GM19035 (cell line): ENCODE measurements around the gene BCOR.

Experiments used
- ATAC-seq: cut with Tn5 transposase; IDR thresholded peaks from one replicate; pipeline ENCODE4 v1.9.1; 2021; ENCODE audit not compliant: unreplicated experiment

BCOR gene

DNA sequence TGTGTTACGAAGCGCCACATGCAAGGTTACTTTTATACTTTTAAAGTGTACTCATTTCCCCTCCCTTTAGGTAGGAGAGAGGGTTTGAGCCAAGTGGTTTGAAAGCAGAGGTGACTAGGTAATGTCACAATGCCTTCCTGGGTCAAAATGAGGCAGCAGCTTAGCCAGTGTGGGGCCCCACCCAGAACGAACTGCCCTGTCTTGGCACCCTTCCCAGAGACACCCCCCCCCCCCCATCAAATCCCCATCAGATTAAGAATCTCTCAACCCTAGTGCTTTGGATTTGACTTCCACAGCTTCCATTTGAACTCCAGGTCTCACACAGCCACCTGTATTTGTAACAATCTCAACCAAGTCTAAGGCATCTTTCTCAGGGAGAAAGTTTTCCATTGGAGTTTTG lies 31.1 kb downstream of the BCOR start:
- no peak for ATAC-seq

DNA sequence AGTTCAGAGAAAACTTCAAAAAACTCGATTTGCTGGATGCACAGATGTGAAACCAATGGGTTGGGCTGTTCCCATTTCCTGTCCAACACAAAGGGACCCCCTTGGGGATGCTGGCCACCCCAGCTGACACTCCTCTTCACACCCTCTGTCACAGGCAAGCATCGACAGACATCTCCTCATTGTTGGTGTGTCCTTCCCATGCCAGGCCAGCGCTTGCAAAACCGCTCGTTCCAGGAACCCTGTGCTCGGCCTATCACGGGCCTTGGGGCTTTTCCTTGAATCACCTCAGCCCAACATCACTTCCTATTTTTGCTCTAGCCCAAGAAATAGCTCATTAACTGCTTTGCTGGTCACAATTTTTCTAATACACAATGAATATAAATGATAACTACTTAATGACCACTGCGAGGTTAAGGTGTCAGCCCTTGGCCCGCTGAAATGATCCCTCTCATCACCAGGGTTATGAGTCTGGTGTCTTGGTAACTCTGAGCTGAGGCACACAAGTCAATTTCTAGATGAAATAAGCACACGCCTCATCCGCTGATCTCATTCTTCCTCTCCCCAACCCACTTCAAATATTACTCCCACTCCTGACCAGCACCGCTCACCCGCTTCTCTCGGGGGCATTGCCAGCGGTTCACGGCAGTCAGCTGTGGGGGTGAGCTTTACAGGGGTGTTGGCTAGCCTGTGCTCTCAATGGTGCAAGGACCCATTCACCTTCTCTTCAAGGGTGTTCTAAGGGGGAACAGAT lies 32.3 kb downstream of the BCOR start:
- ATAC-seq: no peak

DNA sequence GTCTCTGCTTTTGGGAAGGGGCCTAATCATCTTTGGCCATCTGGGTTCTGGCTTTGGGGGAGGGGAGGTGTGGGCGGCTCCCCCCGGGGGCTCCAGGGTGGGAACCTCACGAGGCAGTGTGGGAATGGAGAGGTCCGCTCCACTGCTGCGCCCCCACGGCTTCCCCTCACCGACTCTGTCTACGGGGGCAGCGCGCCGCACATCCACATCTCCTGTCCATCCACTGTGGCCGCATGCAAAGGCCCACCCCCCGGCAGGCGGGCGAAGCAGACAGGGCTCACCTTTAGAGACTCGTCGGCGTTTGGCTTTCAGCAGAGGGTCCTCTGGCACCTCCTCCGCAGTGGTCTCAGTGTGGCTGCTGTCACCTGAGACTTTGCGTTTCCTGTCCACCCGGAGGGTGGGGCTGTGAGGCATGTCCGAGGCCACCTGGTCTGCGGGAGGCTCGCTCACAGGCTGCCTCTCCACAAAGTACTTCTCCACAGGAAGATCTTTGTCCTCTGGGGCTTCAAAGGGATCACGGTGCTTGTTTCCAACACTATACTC lies 33.6 kb downstream of the BCOR start:
- no peak for ATAC-seq

DNA sequence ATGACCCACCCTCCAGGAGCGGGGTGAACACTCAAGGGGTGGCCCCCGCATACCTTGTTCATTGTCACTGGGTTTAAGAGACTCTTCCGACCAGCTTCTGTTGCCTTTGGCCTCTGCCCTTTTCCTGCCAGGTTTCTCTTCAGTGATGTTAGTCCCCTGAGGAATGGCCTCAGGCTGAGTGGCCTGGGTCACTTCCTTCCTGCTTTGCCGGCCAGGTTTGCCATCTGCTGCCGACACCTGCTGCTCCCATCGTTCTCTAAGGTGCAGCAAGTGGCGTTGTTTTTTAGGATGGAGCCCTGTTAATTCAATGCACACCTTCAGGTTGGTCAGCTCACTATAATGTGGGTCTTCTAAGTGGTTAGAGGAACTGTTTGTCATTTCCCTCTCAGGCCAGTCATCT lies 34.2 kb downstream of the BCOR start:
- no peak for ATAC-seq

DNA sequence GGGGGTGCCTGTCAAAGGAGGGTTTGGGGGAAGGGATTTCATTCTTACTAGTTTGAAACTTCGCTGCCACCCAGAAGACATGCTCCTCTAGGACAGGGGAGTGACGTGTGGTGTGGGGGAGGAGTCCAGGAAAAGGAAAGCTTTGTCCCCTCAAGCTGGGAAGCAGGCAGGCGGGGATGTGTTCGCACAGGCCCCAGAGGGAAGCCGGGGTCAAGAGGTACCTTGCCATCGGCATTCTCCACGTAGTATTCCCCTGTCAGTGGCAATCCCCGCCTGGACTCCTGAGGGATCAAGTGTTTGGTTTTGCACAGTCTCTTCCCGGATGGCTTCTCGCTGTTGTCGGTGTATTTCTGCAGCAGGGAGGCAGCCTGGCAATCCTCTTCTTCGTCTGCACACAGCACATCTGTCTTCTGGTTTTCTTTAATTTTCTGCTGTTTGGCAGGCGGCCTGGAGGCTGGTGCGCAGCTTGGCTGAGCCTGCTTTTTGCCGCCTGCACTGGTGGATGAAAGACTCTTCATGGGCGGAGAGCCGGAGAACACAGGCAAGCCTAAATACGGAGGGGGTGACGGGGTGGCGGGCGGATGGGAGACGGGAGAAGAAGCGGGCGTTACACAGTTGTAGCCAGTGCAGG lies 35.1 kb downstream of the BCOR start:
- ATAC-seq: no peak

DNA sequence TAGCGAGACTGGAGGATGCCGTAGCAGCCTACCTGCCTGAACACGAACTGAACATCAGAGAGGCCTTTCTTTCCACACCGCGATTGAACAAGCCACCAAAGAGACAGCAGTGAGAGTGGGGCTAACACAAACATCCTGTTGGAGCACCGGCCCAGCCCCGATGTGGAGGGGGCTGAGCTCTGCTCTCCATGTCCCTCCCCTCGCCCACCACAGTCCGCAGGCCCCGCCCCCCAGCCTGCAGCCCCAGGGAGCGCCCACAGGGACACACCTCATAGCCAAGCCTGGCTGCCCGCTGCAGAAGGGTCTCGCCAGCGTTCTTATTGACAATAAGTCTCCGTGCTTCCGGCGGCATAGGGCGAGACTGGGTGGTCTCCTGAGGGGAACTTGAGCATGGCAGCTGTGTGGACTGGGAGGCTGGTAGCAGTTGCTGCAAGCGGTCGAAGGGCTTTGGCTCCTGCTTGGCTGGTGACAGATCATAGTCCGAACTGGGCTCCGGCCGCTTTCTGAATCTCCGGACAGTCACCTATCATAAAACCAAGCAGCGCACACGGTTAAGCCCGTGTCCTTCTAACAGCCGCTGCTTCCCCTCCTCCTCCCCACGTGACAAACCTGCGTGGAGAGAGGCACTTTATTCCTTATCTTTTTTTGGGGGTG lies 35.8 kb downstream of the BCOR start:
- ATAC-seq: no peak

DNA sequence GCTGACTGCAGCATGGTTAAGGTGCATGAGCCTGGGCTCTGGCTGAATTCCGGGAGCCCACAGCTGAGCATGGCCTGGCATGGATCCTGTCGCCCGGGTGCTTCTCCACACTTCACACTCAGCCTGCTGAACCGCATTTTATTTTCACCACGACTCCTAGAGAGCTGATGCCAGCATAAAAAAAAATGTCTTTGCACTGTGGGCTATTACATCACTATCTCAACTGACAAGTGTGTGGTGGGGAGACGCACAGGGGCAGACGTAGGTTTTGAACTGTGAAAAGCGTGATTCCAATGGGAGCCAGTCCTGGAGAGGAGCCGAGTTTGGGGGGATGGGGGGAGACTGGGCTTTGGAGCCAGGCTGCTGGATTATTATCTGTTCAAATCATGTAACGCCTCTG lies 36.8 kb downstream of the BCOR start:
- ATAC-seq: no peak

DNA sequence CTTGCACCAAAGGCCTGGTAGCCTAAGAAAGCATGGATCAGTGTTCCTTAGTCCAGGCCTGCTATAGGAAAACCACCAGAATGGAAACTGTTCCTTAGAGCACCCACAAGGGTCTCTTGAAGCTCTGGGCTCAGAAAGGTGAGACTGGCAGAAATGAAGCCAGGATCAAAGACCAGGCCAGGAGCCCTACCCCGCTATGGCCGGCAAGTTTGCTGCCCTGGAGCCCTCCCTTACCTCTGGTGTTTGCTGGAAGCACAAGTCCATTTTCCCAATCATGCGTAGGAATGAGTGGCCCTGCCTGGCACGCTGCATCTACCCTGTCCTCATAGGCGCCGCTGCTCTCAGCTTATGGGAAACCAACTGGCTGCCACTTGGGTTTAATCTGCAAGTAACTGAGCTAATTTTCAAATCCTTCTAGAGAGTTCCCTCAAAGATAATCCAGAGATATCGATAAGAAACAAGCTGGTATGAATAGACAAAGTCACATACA lies 37.4 kb downstream of the BCOR start:
- no peak for ATAC-seq

DNA sequence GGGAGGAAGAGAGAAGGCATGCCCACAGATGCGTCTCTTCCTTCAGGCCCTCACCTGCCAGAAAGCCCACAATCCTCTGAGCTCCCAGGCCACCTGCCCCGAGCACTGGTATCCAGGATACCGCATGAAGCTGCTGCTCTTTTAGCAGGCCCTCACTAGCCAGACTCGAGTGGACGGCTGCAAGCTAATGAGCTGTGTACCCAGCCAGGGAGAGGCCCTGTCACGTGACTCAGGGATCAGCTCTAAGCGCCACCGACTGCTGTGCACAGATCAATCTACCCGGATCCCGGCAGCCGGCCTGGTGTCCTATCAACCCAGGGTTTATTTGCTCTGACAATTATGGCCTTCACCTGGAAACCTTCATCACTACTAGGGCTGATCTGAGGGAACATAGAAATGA lies 39.0 kb downstream of the BCOR start:
- ATAC-seq: no peak

DNA sequence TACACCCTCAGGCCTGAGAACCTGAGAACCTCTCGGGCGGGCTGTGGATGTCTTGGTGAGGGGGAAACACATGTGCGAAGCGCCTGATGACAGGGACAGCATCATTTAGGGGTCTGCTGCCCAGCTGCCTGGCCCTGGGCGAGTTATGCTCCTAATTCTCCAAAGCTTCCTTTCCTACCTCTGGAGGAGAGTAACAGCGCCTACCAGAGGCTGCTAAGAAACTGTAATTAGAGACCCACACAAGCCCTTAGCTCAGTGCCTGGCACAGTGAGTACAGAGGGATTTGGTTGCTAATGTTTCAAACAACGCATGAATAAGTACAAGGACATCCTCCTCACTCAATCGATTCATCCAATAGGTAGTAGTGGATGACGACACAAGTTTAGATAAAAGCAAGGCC lies 40.4 kb downstream of the BCOR start:
- ATAC-seq: no peak

DNA sequence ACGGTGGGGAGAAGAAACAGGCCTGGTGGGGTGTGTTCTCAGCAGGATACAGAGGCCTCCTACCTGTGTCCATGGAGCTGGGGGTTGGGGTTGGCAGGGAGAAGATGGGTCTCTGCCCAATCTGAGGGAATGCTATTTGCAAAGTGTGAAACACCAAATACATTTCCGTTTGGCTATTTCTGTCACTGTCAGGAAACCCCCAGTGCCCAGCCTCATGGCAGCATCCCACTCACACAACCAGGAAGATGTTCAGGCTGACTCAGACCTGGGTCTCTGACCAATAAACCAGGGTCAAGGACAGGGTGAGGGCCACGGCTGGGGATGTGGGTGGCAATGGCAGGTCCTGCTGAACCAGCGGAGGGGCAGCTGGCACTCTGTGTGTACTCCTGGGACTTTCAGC lies 41.3 kb downstream of the BCOR start:
- no peak for ATAC-seq

DNA sequence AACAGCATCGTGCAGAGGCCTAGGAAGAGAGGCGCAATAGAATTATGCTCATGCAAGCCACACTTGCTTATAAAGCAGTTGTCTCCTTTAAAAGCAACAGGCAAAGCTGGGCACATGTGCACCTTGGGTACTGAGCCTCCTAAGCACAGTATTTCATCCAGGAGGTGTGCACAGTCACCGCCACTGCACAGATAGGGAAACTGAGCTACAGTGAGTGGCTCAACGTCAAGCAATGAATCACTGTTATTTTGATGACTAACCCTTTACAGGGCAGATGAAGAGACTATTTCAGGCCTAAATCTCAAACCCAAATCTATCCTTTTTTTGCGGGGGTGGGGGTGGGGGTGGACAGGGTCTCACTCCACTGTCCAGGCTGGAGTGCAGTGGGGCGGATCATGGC lies 42.3 kb downstream of the BCOR start:
- no peak for ATAC-seq

DNA sequence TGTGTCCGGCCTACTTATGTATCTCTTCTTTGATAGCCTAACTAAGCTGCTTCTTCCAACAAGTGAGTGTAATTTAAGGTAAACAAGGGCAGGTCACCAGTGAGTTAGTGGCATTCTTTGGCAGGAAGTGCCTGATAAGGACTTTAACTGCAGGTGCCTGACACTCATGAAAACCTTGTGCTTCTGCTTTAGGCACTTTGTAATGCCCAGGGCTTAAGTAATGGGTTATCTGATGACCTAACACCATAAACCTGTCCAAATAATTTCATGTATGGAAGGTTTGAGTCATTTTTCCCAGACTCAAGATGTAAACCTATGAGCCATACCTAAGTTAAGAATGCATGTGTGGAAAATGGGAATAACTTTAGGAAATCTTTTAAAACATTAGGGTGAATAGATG lies 43.0 kb downstream of the BCOR start:
- ATAC-seq: no peak

DNA sequence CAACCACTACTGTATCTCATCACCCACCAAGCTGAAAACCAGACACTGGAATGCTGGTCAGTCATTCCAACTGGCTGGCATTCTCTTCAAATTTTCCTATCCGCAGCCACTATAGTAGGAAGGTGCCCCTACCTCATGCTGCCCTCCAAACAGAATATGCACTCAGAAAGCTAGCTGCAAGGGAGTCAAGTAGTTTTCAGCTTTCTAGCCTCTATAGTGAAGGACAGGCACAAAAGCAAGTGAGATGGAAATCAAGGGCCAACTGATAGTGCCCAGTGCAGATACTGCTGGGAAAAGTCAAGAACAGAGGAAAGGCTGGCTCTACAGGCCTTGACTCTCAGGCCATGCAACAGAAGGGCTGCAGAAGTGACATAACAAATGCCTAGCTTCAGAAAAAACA lies 47.2 kb downstream of the BCOR start:
- no peak for ATAC-seq

DNA sequence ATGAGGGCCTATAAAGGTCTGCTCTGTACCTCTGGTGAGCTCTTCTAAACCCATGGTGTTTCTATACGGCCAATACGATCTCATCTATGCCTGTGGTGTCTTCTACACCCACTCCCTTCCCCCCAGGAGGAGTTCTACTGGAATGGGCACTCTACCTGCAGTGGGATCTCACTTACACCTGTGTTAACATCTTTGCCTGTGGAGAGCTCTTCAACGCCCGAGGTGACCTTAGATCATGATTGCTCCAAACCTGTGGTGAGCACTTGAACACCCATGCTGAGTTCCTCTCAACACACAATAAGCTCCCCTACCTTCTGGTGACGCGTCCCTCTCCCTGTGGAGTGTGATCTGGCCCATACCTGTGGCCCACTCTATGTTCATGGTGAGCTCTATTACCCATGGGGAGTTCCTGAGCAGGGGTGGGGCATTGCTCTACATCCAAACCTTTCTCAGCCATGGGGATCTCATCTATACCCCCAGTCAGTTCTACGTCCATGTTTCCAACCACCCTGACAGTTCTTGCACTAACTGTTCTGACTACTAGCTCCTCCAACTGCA lies 48.6 kb downstream of the BCOR start:
- ATAC-seq: no peak

DNA sequence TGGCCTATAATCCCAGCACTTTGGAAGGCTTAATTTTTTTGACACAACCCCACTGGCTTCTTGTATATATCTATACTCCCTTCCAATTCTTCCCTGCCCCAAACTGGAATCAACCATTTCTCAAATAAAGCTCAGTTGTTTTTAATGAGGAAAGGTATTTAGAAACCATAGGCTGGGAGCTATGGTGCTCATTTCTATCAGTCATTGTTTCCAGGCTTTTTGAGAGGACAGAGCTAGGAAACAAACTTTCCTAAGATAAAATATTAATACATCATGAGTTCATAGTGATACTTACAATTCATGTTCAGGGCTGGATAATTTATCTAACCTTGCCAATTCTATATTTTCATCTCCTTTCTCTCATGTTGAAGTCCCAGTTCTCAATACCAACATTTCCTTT lies 50.3 kb downstream of the BCOR start:
- ATAC-seq: no peak

DNA sequence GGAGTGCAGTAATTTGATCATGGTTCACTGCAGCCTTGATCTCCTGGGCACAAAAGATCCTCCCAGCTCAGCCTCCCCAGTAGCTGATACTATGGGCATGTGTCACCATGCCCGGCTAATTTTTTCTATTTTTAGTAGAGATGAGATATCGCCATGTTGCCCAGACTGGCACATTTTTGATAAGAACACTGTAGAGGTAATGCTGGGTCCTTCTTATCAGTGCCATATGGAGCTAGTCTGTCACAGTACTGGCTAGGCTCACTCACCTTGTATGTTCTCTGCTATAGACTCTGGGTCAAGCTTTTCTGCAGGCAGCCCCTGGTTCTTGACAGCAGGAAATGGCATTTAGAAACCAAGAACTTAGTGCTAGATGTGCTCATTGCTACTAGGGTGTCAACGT lies 53.9 kb downstream of the BCOR start:
- no peak for ATAC-seq

DNA sequence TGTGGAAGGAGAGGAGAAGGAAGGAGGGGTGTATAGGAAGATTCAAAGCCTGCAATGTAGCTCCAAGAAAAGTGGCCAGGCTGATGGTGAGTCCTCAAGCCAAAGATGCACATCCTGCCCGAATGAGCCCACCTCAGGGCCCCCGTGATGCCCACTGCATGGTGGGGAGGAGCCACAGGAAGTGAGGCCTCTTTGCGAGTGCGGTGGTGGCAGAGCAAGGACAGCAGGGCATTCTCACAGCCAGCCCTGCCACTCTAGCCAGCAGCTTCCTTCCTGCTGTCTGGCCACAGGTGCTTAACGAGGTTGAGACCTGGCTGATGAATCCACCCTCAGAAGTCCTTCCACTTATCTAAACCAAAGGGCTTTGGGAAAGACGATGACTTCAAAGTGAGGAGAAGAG lies 55.8 kb downstream of the BCOR start:
- ATAC-seq: no peak

DNA sequence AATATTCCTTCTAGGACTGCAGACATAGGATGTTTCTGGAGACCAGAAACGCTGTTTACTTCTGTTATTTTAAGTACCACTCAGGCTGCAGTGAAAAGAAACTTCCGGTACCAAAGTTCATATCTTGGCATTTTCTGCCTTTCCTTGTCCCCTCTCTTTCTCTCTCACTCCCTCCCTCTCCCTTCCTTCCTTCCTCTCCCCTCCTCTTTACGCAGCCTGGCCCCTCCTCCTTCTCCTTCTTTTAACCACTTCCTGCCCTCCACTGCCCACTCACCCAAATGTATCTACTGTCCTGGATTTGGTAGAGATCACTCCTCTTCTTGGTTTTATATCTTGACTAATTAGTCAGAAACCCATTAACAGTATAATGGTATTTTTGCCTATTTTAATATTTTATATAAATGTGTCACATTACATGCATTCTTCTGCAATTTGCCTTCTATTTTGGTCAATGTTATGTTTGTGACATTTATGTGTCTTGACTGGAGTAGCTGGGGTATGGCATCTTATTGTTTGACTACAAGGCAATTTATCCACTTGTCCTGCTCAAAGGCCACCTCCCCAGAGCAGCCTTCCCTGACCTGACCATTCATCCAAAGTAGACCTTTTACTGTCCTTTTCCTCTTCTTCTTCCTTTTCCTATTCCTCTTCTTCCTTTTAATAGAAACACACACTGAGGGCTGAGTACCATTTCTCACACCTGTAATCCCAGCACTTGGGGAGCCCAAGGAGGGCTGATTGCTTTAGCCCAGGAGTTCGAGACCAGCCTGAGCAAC lies 56.9 kb downstream of the BCOR start:
- ATAC-seq: no peak

DNA sequence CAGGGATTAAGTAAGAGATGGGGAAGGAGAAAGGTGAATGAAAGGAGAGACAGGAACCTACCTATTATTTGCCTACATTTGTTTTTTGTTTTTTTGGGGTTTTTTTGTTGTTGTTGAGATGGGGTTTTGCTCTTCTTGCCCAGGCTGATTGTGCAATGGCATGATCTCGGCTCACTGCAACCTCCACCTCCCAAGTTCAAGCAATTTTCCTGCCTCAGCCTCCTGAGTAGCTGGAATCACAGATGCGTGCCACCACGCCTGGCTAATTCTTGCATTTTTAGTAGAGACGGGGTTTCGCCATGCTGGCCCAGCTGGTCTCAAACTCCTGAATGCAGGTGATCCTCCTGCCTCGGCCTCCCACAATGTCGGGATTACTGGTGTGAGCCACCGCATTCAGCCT lies 57.9 kb downstream of the BCOR start:
- no peak for ATAC-seq

DNA sequence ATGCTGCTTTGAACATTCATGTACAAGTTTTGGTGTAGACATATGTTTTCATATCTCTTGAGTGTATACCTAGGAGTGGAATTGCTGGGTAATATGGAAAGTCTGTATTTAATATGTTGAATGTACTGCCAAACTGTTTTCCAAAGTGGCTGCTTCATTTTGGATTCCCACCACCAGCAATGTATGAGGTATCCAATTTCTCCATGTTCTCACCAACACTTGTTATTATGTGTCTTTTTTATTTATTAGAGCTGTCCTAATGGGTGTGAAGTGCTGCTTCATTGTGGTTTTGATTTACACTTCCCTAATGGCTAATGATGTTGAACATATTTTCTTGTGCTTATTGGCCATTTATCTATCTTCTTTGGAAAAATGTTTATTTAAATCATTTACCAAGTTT lies 60.4 kb downstream of the BCOR start:
- no peak for ATAC-seq
